Fibroblast of peridontal ligament (primary cell): ENCODE results near the gene RUBCN.
"Not testable (repeated sequence)": the region's sequence is repeated elsewhere in the genome, so short reads cannot be mapped to it uniquely, and the experiment has no call there.

Source experiments
- DNase-seq: peaks from one replicate; pipeline ENCODE4 v3.0.0-alpha.2; 2010; ENCODE audit errors: extremely low read depth

RUBCN gene

DNA sequence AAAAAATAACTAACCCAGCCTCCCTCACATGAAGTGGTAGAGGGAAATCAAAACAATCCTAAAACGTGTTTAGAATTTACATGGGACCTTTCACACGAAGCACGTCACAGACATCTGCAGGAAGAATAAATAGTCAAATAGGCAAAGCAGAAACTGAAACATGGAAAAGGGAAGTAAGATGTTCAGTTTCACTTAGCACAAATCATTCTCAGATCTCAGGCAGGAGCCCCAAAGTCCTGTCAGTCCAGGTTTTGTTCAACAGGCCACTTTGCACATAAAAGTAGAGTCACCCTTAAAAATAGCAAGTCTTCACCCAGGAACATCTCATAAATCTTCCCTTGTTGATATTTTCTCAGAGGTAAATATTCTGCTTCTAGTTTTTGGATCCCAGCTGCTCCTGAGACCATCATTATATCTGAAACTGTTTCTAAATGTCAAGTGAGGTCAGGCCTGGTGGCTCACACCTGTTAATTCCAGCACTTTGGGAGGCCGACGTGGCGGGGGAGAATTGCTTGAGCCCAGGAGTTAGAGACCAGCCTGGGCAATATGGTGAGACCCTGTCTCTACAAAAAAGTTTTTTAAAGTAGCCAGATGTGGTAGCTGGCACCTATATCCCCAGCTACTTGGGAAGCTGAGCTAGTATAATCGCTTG lies 1.9 kb downstream of the RUBCN start:
- DNase-seq: no peak

DNA sequence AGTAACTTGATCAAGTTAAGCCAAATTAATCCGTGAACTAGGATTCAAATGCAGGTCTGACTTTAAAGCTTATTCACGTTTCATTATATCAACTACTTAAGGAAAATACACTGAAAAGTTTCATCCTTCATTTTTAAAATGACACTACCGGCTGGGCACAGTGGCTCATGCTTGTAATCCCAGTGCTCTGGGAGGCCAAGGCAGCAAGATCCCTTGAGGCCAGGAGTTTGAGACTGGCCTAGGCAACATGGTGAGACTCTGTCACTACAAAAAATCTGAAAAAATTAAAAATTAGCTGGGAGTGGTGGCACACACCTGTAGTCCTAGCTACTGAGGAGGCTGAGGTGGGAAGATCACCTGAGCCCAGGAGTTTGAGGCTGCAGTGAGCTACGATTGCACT lies 3.7 kb downstream of the RUBCN start:
- DNase-seq: no peak

DNA sequence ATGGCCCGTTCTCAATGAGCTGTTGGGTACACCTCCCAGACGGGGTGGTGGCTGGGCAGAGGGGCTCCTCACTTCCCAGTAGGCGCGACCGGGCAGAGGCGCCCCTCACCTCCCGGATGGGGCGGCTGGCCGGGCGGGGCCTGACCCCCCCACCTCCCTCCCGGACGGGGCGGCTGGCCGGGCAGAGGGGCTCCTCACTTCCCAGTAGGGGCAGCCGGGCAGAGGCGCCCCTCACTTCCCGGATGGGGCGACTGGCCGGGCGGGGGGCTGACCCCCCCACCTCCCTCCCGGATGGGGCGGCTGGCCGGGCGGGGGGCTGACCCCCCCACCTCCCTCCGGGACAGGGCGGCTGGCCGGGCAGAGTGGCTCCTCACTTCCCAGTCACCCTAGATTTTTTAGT lies 5.2 kb downstream of the RUBCN start:
- DNase-seq: not testable (repeated sequence)

DNA sequence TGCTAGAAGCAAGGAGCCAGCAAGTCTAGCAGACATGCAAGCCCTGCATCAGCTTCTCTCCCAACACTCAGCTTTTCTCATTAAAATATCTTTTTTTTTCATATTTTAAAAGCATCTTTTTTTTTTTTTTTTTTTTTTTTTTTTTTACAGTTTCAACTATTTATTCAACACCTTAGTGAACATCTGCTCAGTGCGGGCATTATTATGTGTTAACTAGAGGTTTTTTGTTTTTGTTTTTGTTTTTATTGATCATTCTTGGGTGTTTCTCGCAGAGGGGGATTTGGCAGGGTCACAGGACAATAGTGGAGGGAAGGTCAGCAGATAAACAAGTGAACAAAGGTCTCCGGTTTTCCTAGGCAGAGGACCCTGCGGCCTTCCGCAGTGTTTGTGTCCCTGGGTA lies 5.9 kb downstream of the RUBCN start:
- not testable (repeated sequence) for DNase-seq

DNA sequence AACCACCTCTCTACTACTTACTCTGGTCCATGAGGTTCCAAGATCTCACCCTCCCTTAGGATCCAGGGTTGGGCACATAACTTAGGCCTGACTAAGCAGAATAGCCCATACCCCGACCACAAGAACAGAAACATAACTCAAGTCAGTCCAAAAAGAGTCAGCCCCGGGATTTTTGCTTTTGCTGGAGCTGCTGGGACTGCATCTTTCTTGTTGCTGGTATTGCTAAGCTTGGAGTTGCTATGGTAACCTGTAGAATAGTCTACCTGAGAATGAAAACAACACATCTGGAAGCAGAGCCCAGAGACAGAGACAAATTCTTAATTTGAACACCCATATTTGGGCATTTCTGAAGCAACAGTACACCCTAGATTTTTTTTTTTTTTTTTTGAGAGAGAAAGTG lies 6.5 kb downstream of the RUBCN start:
- DNase-seq: peak; percentile 89

DNA sequence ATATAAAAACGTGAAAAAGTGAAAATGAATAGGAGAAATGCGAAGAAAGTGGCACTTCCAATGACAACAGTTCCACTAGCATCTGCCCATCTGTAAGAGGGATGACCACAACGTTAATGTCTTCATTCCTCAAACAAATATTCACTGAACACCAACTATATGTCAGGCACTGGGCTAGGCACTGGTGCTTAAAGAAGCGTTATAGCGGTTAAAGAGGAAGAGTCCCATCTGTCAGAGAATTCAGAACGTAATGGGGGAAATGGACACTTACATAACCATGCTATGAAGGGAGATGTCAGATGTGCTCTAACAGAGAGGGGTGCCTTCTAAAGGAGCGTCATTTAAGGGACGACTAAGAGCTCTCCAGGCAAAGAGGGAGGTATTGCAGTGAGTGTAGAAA lies 8.2 kb downstream of the RUBCN start:
- DNase-seq: no peak

DNA sequence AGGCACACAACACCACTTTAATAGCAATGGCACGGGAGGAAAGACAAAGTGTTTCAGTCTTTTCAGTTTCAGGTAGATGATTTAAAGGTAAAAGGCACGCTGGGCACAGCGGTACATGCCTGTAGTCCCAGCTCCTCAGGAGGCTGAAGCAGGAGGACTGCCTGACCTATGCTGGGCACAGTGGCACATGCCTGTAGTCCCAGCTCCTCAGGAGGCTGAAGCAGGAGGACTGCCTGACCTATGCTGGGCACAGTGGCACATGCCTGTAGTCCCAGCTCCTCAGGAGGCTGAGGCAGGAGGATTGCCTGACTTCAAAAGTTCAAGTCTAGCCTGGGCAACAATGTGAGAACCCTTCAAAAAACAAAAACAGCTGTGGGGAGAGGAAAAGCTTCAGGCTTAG lies 8.8 kb downstream of the RUBCN start:
- DNase-seq: not testable (repeated sequence)

DNA sequence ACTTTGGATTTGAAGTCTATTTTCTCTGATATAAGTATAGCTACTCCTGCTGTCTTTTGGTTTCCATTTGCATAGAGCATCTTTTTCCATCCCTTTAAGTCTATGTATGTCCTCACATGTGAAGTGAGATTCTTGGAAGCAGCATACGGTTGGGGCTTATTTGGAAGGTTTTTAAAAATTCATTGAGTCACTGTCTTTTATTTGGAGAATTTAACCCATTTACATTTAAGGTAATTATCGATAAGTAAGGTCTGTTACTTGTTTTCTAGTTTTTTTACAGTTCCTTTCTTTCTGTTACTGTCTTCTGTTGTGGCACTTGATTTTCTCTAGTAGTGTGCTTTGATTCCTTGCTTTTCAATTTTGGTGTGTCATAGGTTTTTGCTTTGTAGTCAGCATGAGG lies 14.0 kb downstream of the RUBCN start:
- DNase-seq: no peak

DNA sequence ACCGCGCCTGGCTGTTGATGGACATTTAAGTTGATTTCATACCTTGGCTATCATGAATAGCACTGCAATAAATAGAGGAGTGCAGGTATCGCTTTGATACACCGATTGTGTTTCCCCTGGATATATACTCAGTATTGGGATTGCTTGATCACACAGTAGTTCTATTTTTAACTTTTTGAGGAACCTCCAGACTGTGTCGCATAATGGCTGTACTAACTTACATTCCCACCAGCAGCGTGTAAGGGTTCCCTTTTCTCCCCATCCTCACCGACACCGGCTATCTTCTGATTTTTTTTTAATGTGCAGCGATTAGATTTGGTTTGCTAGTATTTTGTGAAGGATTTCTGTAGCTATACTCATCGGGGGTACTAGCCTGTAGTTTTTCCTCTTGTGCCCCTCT lies 16.0 kb downstream of the RUBCN start:
- no peak for DNase-seq

DNA sequence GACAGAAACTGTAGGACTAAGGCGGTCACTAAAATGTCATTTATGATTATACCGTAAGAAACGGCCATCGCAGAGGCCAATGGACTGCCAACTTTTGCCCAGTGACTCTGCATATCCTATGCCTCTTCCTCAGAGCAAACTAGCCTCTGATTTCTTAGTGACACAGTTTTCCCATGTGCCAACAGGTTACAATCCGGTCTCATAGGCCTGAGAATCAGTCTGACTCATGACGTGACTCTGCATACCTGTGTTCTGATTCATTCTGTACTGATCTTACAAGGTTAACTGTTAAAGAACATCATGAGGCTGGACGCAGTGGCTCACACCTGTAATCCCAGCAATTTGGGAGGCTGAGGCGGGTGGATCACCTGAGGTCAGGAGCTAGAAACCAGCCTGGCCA lies 17.8 kb downstream of the RUBCN start:
- peak; percentile 53 for DNase-seq

DNA sequence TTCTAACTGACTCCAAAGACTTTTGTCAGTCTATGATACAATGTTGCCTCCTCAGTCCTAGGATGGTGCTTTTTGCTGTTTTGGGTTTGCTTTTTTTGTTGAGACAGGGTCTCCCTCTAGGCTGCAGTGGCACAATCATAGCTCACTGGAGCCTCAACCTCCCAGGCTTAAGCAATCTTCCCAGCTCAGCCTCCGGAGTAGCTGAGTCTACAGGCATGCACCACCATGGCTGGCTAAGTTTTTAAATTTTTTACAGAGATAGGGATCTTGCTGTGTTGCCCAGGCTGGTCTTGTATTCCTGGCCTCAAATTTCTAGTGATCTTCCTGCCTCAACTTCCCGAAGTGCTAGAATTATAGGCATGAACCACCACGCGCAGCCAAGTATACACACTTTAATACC lies 22.5 kb downstream of the RUBCN start:
- DNase-seq: no peak

DNA sequence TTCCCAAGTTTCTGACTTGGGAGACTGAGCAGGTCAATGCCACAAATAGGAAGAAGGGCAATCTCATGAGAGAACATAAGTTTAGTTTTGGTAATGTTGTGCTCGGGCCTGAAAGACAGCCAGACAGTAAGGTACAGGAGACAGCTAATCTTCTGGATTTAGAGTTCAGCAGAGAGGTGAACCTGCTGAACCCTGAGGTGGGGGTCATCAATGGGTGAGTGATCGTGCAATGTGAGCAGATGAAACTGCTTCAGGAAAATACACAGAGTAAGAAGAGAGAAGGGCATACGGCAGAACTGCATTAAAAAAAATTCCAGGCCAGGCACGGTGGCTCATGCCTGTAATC lies 23.3 kb downstream of the RUBCN start:
- no peak for DNase-seq

DNA sequence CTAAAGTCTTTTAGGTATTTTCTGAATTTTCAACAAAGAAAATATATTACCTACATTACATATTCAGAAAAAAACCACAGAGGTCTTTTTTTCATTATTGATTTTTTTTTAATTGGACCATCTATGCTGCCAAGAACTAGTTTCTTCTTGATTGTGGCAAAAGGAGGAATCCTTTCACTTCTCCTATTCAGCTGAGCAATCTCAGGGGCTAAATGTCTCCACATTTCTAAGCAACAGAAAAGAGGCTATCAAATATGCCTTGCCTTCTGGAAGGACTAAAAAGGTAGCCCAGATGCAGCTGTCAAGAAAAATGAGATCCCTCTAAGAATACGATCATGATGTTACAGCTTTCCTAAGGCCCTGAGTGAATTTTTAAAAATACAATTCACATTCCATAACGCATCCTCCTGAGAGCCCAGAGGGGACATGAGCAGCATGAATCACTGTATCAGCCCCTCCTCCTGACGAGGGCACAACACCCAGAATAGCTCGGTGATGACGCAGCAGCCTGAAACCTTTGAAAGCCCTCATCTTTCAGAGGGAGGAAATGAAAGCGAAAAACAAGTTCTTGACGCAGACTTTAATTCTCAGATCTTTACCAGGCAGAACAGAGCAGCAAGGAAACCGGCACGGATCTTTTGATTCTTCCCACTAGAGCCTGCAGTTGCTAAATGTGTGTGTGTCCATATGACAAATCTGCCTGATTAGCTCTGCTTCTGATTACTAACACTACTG lies 24.6 kb downstream of the RUBCN start:
- DNase-seq: peak; percentile 98

DNA sequence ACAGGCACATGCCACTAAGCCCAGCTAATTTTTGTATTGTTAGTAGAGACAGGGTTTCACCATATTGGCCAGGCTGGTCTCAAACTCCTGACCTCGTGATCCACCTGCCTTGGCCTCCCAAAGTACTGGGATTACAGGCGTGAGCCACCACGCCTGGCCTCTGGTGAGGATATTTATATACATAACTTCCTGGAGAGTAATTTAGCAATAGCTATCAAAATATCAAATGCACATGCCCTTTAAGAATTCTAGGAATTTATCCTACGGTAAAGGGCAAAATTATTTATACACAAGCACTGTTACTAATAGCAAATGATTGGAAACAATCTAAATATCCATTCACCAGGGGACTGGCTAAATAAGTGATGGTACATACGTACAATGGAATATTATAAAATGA lies 25.7 kb downstream of the RUBCN start:
- peak; percentile 26 for DNase-seq

DNA sequence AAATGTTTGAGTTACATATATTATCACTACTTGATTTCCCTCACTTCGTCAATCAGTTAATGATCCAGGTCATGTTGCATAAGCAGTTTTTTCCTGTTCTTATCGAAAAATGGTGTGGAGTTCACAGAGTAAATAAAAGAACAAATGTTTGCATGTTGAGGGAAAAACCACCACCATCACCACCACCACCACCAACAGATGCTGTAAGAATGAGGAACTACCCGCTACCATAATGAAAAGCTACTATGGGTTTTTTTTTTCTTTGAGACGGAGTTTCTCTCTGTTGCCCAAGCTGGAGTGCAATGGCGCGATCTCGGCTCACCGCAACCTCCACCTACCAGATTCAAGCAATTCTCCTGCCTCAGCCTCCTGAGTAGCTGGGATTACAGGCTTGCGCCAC lies 27.6 kb downstream of the RUBCN start:
- no peak for DNase-seq

DNA sequence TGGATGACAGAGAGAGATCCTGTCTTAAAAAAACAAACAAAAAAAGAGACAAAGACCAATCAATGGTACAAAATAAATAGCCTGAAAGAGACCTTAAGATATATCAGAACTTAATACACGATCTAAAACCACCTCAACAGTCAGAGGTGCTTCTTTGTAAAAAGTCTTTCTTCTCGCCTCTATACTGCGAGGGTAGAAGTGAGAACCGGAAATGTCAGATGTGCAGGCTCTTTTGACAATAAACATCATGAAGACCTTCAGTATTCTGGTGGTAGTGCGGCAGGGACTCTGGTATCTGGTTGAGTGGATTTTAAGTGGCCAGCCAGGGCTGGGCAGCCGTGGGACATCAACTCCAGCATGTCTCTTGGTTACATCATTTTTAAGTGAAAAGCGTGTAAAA lies 30.0 kb downstream of the RUBCN start:
- no peak for DNase-seq

DNA sequence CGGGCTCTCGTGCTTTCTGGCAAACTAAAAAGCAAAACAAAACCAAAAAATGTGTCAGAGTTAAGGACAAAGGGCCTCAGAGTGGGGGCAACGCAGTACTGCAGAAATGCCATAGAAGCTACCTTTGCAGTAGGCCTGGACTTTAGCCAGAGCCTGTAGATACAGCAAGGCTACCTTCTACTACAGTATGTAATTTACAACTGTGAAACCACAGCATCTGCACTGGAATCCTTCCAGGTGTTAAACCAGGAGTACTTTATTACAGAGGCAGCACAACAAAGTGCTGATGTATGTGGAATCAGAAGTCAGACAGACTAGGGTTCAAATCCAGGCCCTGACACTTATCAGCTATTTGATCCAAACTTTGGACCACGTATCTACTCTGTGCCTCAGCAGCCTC lies 34.9 kb downstream of the RUBCN start:
- no peak for DNase-seq

DNA sequence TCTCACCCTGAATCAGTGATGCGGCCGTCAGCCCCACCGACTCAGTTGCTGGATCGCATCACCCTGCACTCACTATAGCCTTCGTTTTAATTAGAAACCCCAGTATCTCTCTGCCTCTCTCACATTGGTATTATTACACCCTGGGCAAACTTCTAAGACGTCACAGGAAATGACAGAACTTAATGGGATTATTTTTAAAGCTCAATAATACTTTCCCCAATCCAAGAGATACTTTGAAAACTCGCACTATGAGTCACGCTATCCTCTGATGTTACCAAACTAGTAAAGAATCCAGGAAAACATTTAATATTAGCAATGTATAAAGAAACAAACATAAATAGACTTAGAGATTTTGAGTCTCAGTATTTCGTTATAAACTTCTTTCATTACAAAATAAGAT lies 36.6 kb downstream of the RUBCN start:
- no peak for DNase-seq

DNA sequence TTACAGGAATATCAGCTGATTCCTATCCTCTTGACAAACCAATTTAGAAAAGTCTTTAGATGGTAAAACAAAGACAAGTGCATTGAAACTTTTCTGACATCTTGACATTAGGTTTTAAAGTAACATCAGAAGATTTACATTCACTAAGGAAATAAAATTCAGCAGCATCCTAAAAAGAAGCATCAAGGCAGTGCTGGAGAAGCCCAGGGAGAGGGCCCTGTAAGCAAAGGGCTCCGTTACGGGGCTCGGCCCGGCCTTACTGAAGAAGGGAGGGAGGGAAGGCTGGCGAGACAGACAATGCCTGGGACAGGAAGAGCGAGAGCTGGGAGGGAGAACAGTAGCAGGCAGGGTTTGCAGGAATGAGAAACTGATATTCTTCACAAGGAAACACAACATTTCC lies 39.3 kb downstream of the RUBCN start:
- no peak for DNase-seq

DNA sequence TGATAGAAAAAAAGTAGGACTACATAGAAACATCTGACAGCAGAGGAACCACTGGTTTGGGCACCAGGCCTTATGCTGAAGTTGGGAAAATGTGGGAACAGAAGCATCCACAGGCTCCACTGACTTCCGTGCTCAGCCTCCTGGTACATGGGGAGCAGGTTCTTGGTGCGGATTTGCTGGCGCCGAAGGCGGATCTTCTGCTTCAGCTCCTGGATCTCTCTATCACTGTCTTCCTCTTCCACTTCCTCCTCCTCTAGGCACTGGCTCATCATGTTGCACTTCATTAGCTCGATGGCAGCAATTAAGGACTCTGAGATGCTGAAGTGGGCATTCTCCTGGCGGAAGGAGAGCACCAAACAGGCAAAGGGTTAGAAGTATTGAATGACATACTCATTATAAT lies 42.5 kb downstream of the RUBCN start:
- DNase-seq: no peak

DNA sequence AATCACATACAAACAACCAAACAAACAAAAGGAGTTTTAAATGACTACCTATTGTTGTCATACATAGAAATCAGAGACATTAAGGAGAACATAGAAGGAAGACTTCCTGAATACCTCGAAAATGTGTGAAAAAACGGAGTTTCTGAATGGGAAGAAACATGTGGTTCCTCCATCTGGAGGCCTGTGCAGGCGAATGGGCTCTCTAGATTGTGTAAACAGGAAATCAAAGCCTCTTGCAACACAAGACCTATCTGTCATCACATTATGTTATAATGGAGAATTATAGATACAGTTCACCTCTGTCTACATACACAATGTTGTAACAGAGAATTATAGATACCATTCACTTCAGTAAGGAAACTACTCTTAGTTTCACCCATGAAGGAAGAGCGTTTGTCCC lies 44.1 kb downstream of the RUBCN start:
- DNase-seq: no peak

DNA sequence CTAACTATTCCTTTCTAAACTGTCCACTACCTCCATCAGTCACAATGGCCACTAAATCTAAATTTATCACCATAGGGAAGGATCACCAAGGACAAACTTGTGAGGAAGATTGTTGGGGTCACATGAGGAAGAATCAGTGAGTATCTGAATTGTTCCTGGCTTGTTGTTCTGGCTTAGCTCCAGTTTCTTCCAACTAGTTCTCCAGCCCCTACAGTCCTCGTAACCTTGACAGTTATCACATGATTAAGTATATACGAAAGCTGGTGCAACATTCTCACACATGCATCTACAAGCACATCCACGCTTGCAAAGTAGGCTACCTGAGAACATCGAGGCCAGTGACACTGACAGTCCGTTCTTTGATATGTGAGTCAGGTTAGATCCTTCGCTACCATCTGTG lies 46.0 kb downstream of the RUBCN start:
- DNase-seq: no peak

DNA sequence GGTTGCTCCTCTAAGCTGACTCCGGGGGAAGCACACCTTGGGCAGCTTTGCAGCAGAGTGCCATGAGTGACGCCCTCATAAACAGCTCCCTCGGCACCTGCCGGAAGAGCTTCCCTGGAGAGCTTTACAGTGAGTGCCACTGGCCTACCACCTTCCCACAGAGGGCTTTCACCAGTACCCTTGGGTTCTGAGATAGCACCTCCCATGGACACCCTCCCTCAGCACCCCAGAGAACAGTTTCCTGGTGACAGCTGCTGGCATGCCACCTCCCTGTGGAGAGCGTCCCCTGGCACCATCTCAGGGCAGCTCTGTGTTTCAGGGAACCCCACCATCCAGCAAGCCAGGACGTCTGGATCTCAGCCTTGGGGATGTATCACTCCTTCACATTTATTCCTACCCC lies 49.1 kb downstream of the RUBCN start:
- no peak for DNase-seq

DNA sequence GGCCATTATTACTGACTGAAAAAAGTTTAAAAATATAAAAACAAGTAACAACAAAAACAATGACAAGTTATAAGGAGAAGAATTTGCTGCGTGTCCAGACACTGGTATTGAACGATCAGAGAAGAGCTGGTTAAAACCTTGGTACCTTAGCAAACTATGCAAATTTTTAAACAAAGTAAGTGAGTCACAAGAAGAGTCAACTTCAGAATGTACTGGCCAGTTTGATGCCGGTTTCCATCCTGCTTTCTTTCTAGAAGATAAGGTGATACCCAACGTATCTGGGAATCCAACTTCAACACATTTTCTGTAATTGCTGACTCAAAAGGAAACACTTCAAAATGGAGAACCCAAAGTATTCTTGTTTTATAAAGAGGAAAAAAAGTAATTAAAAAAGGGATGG lies 49.8 kb downstream of the RUBCN start:
- no peak for DNase-seq
